Stomach smooth muscle (tissue), 2 donors: ENCODE data around the gene FGFBP3.

Experiments
- H3K27ac ChIP-seq: one replicate; pipeline ENCODE4 v1.7.0; 2013; ENCODE audit warnings: mild to moderate bottlenecking, low read length, inconsistent platforms
- H3K27me3 ChIP-seq, 2 donors: one replicate each; pipeline ENCODE4 v1.7.0; 2013; ENCODE audit warnings: low read length in 2 of 2; ENCODE audit not compliant: insufficient read depth in 2 of 2, control insufficient read depth in 1 of 2
- H3K36me3 ChIP-seq, 2 donors: one replicate each; pipeline ENCODE4 v1.7.0; 2013; ENCODE audit warnings: low read length in 2 of 2; ENCODE audit not compliant: control insufficient read depth in 2 of 2, insufficient read depth in 2 of 2
- H3K4me1 ChIP-seq: one replicate; pipeline ENCODE4 v1.7.0; 2013; ENCODE audit warnings: low read length; ENCODE audit not compliant: control insufficient read depth, insufficient read depth
- H3K4me3 ChIP-seq, 2 donors: one replicate each; pipeline ENCODE4 v1.7.0; 2013; ENCODE audit warnings: low read length in 2 of 2
- H3K9ac ChIP-seq, 2 donors: one replicate each; pipeline ENCODE4 v1.7.0; 2013; ENCODE audit warnings: low read length in 2 of 2, mild to moderate bottlenecking in 1 of 2
- H3K9me3 ChIP-seq, 2 donors: one replicate each; pipeline ENCODE4 v1.7.0; 2013; ENCODE audit warnings: low read length in 2 of 2; ENCODE audit not compliant: control insufficient read depth in 2 of 2
- donor health status: healthy.
- donor health status: Pancreatic carcinoma.

FGFBP3 gene

DNA sequence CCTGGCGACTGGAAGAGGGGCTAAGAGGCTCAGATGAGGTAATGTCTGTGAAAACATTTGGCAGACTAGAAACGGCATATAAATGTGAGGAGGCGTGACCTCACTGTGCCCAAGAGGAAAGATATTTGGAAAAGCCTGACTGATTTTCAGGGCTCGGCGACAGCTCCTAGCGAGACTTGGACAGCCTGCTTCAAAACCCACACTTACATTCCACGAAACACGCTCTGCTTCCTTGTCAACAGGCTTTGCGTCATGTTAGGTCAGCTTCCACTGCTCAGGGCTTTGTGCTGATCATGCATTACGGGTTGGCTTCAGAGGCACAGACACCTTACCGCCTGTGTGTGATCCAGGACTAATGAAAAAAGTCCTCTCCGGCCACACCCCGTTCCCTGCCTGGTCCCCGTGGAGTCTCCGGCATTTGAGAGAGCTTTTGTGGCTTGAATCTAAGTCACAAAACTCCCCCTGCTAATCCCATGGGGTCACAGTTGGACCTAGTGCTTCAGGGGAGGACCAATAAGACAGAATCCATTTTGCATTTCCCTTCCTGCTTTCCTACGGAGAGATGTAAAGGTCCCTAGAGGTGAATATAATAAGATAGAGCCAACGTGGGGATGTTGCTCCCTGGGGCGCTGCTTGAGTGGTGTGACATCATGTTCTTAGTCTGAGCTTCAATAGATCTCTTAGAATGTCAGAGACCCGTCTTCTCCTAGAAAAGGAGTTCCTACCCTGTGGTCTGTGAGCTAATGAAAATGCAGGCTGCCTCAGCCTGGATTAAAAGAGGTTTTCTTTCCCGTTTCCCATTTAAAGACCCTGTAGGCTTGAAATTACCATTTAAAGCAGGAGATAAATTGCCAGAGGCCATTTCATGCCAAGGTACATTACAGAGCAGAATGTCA lies 25.5 kb downstream of the FGFBP3 start:
- H3K4me1 ChIP-seq, result peaks cover 11% of the 10 kb centered on the region
- peak overlapping the region in 1 of 2 donors; percentile 54 for H3K4me3 ChIP-seq
- no peaks in the 10 kb centered on the region for H3K9me3 ChIP-seq
- no peaks in the 10 kb centered on the region for H3K36me3 ChIP-seq
- H3K27me3 ChIP-seq, result no peaks in the 10 kb centered on the region
- H3K9ac ChIP-seq, result peak overlapping the region in 1 of 2 donors; percentile 29
- H3K27ac ChIP-seq, result peak overlapping the region; percentile 18

GRCh38 chr10:91880310-91880709 lies 29.0 kb downstream of the FGFBP3 start:
- Histone ChIP-seq H3K36me3 (no peaks in the 10 kb centered on the region), H3K4me1 (peaks cover 11% of the 10 kb centered on the region), H3K4me3 (no peak overlapping the region), H3K9ac (no peak overlapping the region), H3K27me3 (no peaks in the 10 kb centered on the region), H3K27ac (no peak overlapping the region), H3K9me3 (no peaks in the 10 kb centered on the region)

- Histone ChIP-seq H3K36me3 (no peaks in the 10 kb centered on the region), H3K4me3 (no peak overlapping the region), H3K9me3 (no peaks in the 10 kb centered on the region), H3K27me3 (no peaks in the 10 kb centered on the region), H3K9ac (no peak overlapping the region), H3K27ac (no peak overlapping the region), H3K4me1 (peaks cover 9% of the 10 kb centered on the region)
These were observed 29.6 kb downstream of the FGFBP3 start for GRCh38 chr10:91879515-91880170.

DNA sequence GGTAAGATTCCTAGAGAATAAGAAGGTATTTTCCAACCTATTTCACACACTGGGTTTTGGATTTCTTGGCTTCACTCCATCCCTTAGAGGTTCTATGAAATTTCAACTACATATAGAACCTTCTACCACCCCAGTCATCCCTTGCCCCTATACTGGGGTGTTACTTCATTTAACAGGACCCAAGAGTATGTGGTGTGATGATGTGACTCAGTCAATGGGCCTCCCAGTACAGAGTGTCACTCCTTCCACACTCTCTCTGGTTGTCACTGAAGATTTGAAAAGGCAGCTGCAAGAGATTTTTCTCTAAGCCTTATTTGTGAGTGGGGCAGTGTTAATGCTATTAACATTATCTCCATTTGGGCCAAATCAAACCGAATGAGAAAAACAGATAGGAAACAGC lies 33.5 kb downstream of the FGFBP3 start:
- Histone ChIP-seq H3K9me3 (no peaks in the 10 kb centered on the region), H3K27ac (no peak overlapping the region), H3K4me3 (no peak overlapping the region), H3K4me1 (no peaks in the 10 kb centered on the region), H3K27me3 (no peaks in the 10 kb centered on the region), H3K36me3 (no peaks in the 10 kb centered on the region), H3K9ac (no peak overlapping the region)

DNA sequence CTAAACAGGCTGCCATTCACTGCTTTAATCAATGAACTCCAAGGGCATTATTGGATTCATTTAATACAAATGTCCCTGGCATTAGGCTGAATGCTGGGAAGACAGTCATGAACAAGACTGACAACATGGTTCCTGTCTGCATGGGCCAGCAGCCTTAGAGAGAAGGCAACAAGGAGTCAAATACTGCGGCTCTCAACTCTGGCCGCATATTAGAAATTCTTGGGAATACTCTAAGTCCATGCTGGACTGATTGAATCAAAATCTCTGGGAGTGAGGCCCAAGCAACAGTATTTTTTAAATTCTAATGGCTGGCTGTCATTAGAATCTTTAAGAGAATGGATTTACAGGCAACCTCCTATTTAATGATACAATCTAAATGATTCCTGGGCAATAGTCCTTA lies 34.1 kb downstream of the FGFBP3 start:
- Histone ChIP-seq H3K4me3 (no peak overlapping the region), H3K4me1 (no peaks in the 10 kb centered on the region), H3K9me3 (no peaks in the 10 kb centered on the region), H3K27ac (no peak overlapping the region), H3K9ac (no peak overlapping the region), H3K27me3 (no peaks in the 10 kb centered on the region), H3K36me3 (no peaks in the 10 kb centered on the region)

- Histone ChIP-seq H3K4me3 (no peak overlapping the region), H3K36me3 (peaks cover 19 to 22% of the 10 kb centered on the region in 2 donors), H3K4me1 (no peaks in the 10 kb centered on the region), H3K9me3 (no peaks in the 10 kb centered on the region), H3K9ac (no peak overlapping the region), H3K27ac (no peak overlapping the region), H3K27me3 (no peaks in the 10 kb centered on the region)
These were observed 43.7 kb downstream of the FGFBP3 start for GRCh38 chr10:91865562-91866081.

GRCh38 chr10:91864744-91865143 lies 44.5 kb downstream of the FGFBP3 start:
- no peak overlapping the region for H3K9ac ChIP-seq
- H3K9me3 ChIP-seq, result no peaks in the 10 kb centered on the region
- no peaks in the 10 kb centered on the region for H3K4me1 ChIP-seq
- peaks cover 25 to 31% of the 10 kb centered on the region in 2 donors for H3K36me3 ChIP-seq
- H3K27me3 ChIP-seq, result no peaks in the 10 kb centered on the region
- no peak overlapping the region for H3K27ac ChIP-seq
- no peak overlapping the region for H3K4me3 ChIP-seq

- Histone ChIP-seq H3K27ac (no peak overlapping the region), H3K4me1 (no peaks in the 10 kb centered on the region), H3K36me3 (peaks cover 26 to 36% of the 10 kb centered on the region in 2 donors), H3K27me3 (no peaks in the 10 kb centered on the region), H3K9ac (no peak overlapping the region), H3K9me3 (no peaks in the 10 kb centered on the region), H3K4me3 (no peak overlapping the region)
These were observed 45.2 kb downstream of the FGFBP3 start for GRCh38 chr10:91864099-91864498.

- Histone ChIP-seq H3K27ac (no peak overlapping the region), H3K9ac (no peak overlapping the region), H3K9me3 (no peaks in the 10 kb centered on the region), H3K36me3 (peaks cover 31 to 53% of the 10 kb centered on the region in 2 donors), H3K27me3 (no peaks in the 10 kb centered on the region), H3K4me3 (no peak overlapping the region), H3K4me1 (no peaks in the 10 kb centered on the region)
These were observed 48.4 kb downstream of the FGFBP3 start for GRCh38 chr10:91860885-91861284.

DNA sequence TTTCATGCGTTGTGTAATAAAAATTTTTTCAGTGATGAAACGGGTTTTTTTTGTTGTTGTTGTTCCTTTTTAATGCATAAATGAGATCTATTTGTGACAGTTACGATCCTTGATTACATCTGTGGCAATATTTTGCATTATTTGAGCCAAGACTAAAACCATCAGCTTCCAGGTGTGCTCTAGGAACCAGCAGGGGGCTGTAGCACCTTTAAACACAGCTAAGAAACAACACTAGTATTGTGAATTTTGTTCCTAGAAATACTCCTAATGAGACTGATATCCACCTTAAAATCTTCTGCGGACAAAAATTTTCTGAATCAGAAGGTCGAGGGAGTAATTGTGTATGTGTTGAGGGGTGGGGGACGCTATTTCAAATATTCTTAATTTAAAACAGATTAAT lies 52.6 kb downstream of the FGFBP3 start:
- Histone ChIP-seq H3K4me1 (no peaks in the 10 kb centered on the region), H3K36me3 (peaks cover 25 to 49% of the 10 kb centered on the region in 2 donors), H3K27me3 (no peaks in the 10 kb centered on the region), H3K9ac (no peak overlapping the region), H3K9me3 (no peaks in the 10 kb centered on the region), H3K4me3 (no peak overlapping the region), H3K27ac (no peak overlapping the region)
